ENCODE results near the gene RFX2. TPM values are rescaled to one million over a fixed set of nuclear protein-coding genes. Genes with fewer than 3 reads are reported as not detected.

Gene RFX2
- polyA plus RNA-seq, 2 of the 4 experiments (the other 2 are of a cell fraction): 3.7 to 3.9 TPM

DNA sequence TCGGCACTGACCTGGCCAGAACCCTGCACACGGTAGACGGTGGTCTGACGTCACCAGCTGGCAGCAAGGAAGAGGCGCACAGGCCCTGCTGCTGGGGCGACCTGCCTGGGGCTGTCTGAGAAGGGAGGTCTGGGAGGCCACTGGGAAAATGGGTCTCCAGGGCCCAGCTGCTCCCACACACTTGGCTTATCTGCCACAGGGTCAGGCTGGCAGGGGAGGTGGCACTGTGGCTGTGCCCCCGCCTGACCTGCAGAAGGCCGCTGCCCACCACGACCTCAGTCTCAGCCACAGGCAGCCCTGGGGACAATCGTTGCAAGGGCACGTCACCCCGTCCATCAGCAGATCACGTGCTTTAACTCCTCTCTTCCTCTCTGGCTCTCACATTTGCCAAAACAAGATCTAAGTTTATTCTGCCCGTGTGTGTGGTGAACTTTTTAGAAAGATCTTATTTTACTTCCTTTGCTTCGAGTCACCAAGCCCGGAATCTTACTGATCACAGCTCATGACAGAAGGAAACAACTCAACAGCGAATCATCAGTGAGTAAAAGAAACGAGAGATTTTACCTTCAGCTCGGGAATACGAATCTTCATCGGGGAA is 87.1 kb downstream of the RFX2 start:
- FAIRE-seq: no peak
- no peak for DNase-seq (ENCODE audit: low read depth in 1 of 2, low spot score in 1 of 2)
- WGBS (ENCODE audit: missing lambda C conversion rate): 69% methylated on average over 15 of the region's 21 CpGs
- Histone ChIP-seq H3K4me2 (no peak overlapping the region), H3K27ac (no peak overlapping the region), H3K4me3 (no peak overlapping the region), H3K4me1 (no peaks in the 10 kb centered on the region), H3K9me3 (no peaks in the 10 kb centered on the region)
- POLR2A ChIA-PET: interaction anchor here (0.5 to 0.7 kb wide), 2 partner anchors 39 to 213 kb away, joined by 4 to 6 read pairs; no protein-coding TSS in a partner anchor
- TF ChIP-seq MAZ (IDR thresholded peaks at IDR 0.05; ENCODE audit: borderline replicate concordance, low read depth, low read length): no peak
- TF ChIP-seq CBX8 (IDR thresholded peaks at IDR 0.05): no peak
- no peak for TF ChIP-seq HOXB5 (CRISPR knock-in tag; IDR thresholded peaks at IDR 0.05)
- TF ChIP-seq JUNB (IDR thresholded peaks at IDR 0.05): no peak
- no peak for TF ChIP-seq EHF (CRISPR knock-in tag; IDR thresholded peaks at IDR 0.05)
- no peak for TF ChIP-seq HDAC2 (IDR thresholded peaks at IDR 0.05)
- TF ChIP-seq RAD21 (conservative IDR thresholded peaks at IDR 0.05 in 1 of 2, IDR thresholded peaks at IDR 0.05 in 1 of 2): no peak
- TF ChIP-seq, protein P1, sequence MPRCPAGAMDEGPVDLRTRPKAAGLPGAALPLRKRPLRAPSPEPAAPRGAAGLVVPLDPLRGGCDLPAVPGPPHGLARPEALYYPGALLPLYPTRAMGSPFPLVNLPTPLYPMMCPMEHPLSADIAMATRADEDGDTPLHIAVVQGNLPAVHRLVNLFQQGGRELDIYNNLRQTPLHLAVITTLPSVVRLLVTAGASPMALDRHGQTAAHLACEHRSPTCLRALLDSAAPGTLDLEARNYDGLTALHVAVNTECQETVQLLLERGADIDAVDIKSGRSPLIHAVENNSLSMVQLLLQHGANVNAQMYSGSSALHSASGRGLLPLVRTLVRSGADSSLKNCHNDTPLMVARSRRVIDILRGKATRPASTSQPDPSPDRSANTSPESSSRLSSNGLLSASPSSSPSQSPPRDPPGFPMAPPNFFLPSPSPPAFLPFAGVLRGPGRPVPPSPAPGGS (IDR thresholded peaks at IDR 0.05): no peak
- TF ChIP-seq, protein P2, sequence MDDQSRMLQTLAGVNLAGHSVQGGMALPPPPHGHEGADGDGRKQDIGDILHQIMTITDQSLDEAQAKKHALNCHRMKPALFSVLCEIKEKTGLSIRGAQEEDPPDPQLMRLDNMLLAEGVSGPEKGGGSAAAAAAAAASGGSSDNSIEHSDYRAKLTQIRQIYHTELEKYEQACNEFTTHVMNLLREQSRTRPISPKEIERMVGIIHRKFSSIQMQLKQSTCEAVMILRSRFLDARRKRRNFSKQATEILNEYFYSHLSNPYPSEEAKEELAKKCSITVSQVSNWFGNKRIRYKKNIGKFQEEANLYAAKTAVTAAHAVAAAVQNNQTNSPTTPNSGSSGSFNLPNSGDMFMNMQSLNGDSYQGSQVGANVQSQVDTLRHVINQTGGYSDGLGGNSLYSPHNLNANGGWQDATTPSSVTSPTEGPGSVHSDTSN (IDR thresholded peaks at IDR 0.05): no peak
- TF ChIP-seq ZC3H11A (IDR thresholded peaks at IDR 0.05): no peak
- TF ChIP-seq HMGXB4 (CRISPR knock-in tag; IDR thresholded peaks at IDR 0.05; ENCODE audit: borderline replicate concordance): no peak
- no peak for TF ChIP-seq NR3C1 (IDR thresholded peaks at IDR 0.05)
- no peak for TF ChIP-seq POLR2A (IDR thresholded peaks at IDR 0.05; ENCODE audit: low read length)
- TF ChIP-seq CHD2 (IDR thresholded peaks at IDR 0.05; ENCODE audit: low read length, partially characterized antibody): no peak
- TF ChIP-seq MAFK (IDR thresholded peaks at IDR 0.05; ENCODE audit: partially characterized antibody): no peak
- no peak for TF ChIP-seq EP300 (IDR thresholded peaks at IDR 0.05)
- TF ChIP-seq NFE2L2 (conservative IDR thresholded peaks at IDR 0.05; ENCODE audit: low read length): no peak
- TF ChIP-seq PHF8 (IDR thresholded peaks at IDR 0.05; ENCODE audit: borderline replicate concordance, low read depth): no peak
- TF ChIP-seq HEYL (CRISPR knock-in tag; IDR thresholded peaks at IDR 0.05): no peak
- no peak for TF ChIP-seq RCOR1 (IDR thresholded peaks at IDR 0.05; ENCODE audit: low read depth, low read length)
- CTCF ChIA-PET: interaction anchor here (0.6 to 2.4 kb wide), 27 partner anchors 9 to 334 kb away, joined by 3 to 41 read pairs (median 5); partner anchors contain the start of genes NRTN and RANBP3
- ATAC-seq: peak in 1 of 2 experiments; percentile 15; a peak in 1 of 6 replicates

- peak; percentile 11 to 40; a peak in 3 of 6 replicates for ATAC-seq
- no peak for TF ChIP-seq MYC (IDR thresholded peaks at IDR 0.05; ENCODE audit: borderline replicate concordance, low read length)
- TF ChIP-seq BHLHE40 (IDR thresholded peaks at IDR 0.05; ENCODE audit: low read depth, low read length): no peak
- TF ChIP-seq REST (IDR thresholded peaks at IDR 0.05): no peak
- TF ChIP-seq KDM5A (IDR thresholded peaks at IDR 0.05): no peak
- TF ChIP-seq, protein P2 (IDR thresholded peaks at IDR 0.05): no peak
- TF ChIP-seq EHMT2 (IDR thresholded peaks at IDR 0.05; ENCODE audit: low read depth): no peak
- no peak for TF ChIP-seq ESRRA (IDR thresholded peaks at IDR 0.05; ENCODE audit: borderline replicate concordance, low read length)
- TF ChIP-seq HOXB13 (CRISPR knock-in tag; IDR thresholded peaks at IDR 0.05; ENCODE audit: low read depth): no peak
- TF ChIP-seq KDM1A (IDR thresholded peaks at IDR 0.05; ENCODE audit: low read depth): no peak
- no peak for TF ChIP-seq JUNB (IDR thresholded peaks at IDR 0.05)
- no peak for TF ChIP-seq HOXA7 (CRISPR knock-in tag; IDR thresholded peaks at IDR 0.05)
- no peak overlapping the region for H3K4me3 ChIP-seq
- DNase-seq (ENCODE audit: low read depth in 1 of 2, low spot score in 1 of 2): no peak
- POLR2A ChIA-PET: interaction anchor here (0.5 kb wide), 1 partner anchor 213 kb away, joined by 6 read pairs; no protein-coding TSS in a partner anchor
- no peaks in the 10 kb centered on the region for H3K4me1 ChIP-seq
- CTCF ChIA-PET: interaction anchor here (0.8 to 2.4 kb wide), 30 partner anchors 9 to 333 kb away, joined by 3 to 41 read pairs (median 4); partner anchors contain the start of genes NDUFA11, NRTN and RANBP3
- H3K4me2 ChIP-seq: no peak overlapping the region
- 85% methylated on average over 14 of the region's 16 CpGs for WGBS (ENCODE audit: missing lambda C conversion rate)
- no peak overlapping the region for H3K27ac ChIP-seq
- no peaks in the 10 kb centered on the region for H3K9me3 ChIP-seq
- FAIRE-seq: no peak
Observed at GRCh38 chr19:6022570-6023064, 87.7 kb downstream of the RFX2 start.
